Measurements from ENCODE around the gene TSEN34.

TSEN34 gene

DNA sequence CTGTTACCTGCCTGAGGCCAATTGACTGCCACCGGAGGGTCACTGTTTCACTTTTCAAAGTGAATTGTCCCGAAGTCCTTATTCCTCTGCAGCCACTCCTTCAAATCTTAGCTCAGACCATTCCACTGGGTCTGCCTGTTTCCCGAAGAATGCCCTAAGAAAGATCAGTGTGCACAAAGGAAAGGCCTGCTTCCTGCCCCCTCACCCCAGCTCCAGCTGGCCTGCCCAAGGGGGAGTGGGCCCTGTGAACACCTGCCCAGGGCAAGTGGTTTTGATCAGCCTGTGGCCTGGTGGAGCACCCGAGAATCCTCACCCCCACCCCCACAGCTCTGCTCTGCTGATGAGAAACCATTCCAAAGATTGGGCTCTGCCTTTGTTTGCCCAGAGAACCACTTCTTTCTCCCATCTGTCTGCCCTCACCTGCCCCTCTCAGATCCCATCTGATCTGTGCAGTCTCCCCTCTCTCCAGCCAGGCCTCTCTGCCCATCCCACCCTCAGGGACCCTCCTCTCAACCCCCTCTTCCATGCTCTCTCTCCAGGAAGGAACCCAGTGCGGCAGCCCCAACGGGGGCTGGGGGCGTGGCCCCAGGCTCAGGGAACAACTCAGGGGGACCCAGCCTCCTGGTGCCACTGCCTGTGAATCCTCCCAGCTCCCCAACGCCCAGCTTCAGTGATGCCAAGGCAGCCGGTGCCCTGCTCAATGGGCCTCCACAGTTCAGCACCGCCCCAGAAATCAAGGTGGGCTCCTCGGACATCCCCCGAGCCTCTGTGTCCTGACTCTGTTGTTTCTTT is 41.9 kb upstream of the TSEN34 start:
- TF ChIP-seq, protein P1, sequence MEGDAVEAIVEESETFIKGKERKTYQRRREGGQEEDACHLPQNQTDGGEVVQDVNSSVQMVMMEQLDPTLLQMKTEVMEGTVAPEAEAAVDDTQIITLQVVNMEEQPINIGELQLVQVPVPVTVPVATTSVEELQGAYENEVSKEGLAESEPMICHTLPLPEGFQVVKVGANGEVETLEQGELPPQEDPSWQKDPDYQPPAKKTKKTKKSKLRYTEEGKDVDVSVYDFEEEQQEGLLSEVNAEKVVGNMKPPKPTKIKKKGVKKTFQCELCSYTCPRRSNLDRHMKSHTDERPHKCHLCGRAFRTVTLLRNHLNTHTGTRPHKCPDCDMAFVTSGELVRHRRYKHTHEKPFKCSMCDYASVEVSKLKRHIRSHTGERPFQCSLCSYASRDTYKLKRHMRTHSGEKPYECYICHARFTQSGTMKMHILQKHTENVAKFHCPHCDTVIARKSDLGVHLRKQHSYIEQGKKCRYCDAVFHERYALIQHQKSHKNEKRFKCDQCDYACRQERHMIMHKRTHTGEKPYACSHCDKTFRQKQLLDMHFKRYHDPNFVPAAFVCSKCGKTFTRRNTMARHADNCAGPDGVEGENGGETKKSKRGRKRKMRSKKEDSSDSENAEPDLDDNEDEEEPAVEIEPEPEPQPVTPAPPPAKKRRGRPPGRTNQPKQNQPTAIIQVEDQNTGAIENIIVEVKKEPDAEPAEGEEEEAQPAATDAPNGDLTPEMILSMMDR (IDR thresholded peaks at IDR 0.05; ENCODE audit: low read depth, low read length, poor library complexity, severe bottlenecking): no peak
- no peak for TF ChIP-seq EZH2phosphoT487 (IDR thresholded peaks at IDR 0.05; ENCODE audit: borderline replicate concordance, low read length)
- no peaks in the 10 kb centered on the region for H3K27me3 ChIP-seq (ENCODE audit: control insufficient read depth, low read length)
- H3F3A ChIP-seq (ENCODE audit: control insufficient read depth, insufficient read depth): no peaks in the 10 kb centered on the region; the same call in 1 of the 2 replicates
- H3K27ac ChIP-seq (ENCODE audit: low read depth, low read length): no peak overlapping the region
- no peaks in the 10 kb centered on the region for H3K4me1 ChIP-seq (ENCODE audit: control insufficient read depth, low read length)
- no peaks in the 10 kb centered on the region for H3K79me2 ChIP-seq (ENCODE audit: control insufficient read depth, low read length)
- peaks cover 96% of the 10 kb centered on the region for H3K36me3 ChIP-seq (ENCODE audit: control insufficient read depth, low read length)
- H3K9me3 ChIP-seq (ENCODE audit: control insufficient read depth, insufficient read depth, low read length): no peaks in the 10 kb centered on the region
- no peaks in the 10 kb centered on the region; the same call in 1 of the 2 replicates for H4K20me1 ChIP-seq (ENCODE audit: control insufficient read depth, insufficient read depth, low read depth, low read length)
- H3K4me3 ChIP-seq (ENCODE audit: low read length): no peak overlapping the region
- no peak overlapping the region for H3K4me2 ChIP-seq (ENCODE audit: low read length)
- H3K9me2 ChIP-seq (replicated peaks; ENCODE audit: control insufficient read depth, low read length): no peaks in the 10 kb centered on the region

DNA sequence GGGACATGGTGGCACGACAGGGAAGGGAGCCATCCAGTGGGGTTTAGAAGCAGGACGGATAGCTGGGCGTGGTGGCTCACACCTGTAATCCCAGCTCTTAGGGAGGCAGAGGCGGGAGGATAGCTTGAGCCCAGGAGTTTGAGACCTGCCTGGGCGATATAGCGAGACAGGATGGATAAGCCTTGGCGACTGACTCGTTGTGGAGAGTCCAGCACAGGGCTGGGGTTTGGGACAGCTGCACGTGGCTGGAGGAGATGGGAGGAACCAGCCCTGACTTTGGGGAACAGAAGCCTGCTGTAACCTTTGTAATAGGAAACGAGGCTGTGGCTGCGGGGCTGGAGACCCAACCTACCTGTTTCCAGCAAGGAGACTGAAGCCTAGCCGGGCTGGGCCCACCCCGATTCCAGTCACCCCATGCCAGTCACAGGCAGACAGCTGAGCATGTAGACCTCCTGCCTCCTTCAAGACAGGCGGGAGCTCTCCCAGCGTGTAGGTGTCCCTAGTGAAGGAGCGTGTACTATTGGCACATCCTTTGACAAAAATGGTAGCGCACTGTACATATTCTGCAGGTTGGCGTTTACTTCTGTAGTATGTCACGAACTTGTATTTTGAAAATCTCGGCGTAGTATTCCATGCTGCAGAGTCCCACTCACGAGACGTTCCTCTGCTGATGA is 39.6 kb upstream of the TSEN34 start:
- Histone ChIP-seq H3K36me3 (ENCODE audit: control insufficient read depth, low read length) (peaks cover 95% of the 10 kb centered on the region), H3K9me3 (ENCODE audit: control insufficient read depth, insufficient read depth, low read length) (no peaks in the 10 kb centered on the region), H3F3A (ENCODE audit: control insufficient read depth, insufficient read depth) (no peaks in the 10 kb centered on the region; the same call in 1 of the 2 replicates), H3K27ac (ENCODE audit: low read depth, low read length) (no peak overlapping the region), H3K4me2 (ENCODE audit: low read length) (no peak overlapping the region), H4K20me1 (ENCODE audit: control insufficient read depth, insufficient read depth, low read depth, low read length) (no peaks in the 10 kb centered on the region; the same call in 1 of the 2 replicates), H3K9me2 (replicated peaks; ENCODE audit: control insufficient read depth, low read length) (no peaks in the 10 kb centered on the region), H3K27me3 (ENCODE audit: control insufficient read depth, low read length) (no peaks in the 10 kb centered on the region), H3K4me3 (ENCODE audit: low read length) (no peak overlapping the region), H3K79me2 (ENCODE audit: control insufficient read depth, low read length) (no peaks in the 10 kb centered on the region), H3K4me1 (ENCODE audit: control insufficient read depth, low read length) (no peaks in the 10 kb centered on the region)
- no peak for TF ChIP-seq EZH2phosphoT487 (IDR thresholded peaks at IDR 0.05; ENCODE audit: borderline replicate concordance, low read length)
- TF ChIP-seq, protein P1 (IDR thresholded peaks at IDR 0.05; ENCODE audit: low read depth, low read length, poor library complexity, severe bottlenecking): no peak

DNA sequence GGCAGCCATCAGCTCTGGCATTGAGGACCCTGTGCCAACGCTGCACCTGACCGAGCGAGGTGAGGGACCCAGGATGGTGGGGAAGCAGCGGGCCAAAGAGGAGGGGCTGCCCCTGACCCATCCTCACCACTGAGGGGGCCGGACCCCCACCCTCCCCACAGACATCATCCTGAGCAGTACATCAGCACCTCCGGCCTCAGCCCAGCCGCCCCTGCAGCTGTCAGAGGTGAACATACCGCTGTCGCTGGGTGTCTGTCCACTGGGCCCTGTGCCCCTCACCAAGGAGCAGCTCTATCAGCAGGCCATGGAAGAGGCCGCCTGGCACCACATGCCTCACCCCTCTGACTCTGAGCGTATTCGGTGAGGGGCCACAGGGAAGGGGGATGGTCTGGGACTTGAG is 38.8 kb upstream of the TSEN34 start:
- no peak for TF ChIP-seq EZH2phosphoT487 (IDR thresholded peaks at IDR 0.05; ENCODE audit: borderline replicate concordance, low read length)
- TF ChIP-seq, protein P1 (IDR thresholded peaks at IDR 0.05; ENCODE audit: low read depth, low read length, poor library complexity, severe bottlenecking): no peak
- Histone ChIP-seq H3K4me3 (ENCODE audit: low read length) (no peak overlapping the region), H4K20me1 (ENCODE audit: control insufficient read depth, insufficient read depth, low read depth, low read length) (no peaks in the 10 kb centered on the region; the same call in 1 of the 2 replicates), H3K4me1 (ENCODE audit: control insufficient read depth, low read length) (no peaks in the 10 kb centered on the region), H3F3A (ENCODE audit: control insufficient read depth, insufficient read depth) (no peaks in the 10 kb centered on the region; the same call in 1 of the 2 replicates), H3K36me3 (ENCODE audit: control insufficient read depth, low read length) (peaks cover 94% of the 10 kb centered on the region), H3K9me2 (replicated peaks; ENCODE audit: control insufficient read depth, low read length) (no peaks in the 10 kb centered on the region), H3K79me2 (ENCODE audit: control insufficient read depth, low read length) (no peaks in the 10 kb centered on the region), H3K4me2 (ENCODE audit: low read length) (no peak overlapping the region), H3K27me3 (ENCODE audit: control insufficient read depth, low read length) (no peaks in the 10 kb centered on the region), H3K9me3 (ENCODE audit: control insufficient read depth, insufficient read depth, low read length) (no peaks in the 10 kb centered on the region), H3K27ac (ENCODE audit: low read depth, low read length) (no peak overlapping the region)
